IMR-90 (cell line): ENCODE results near the gene ADGRG6. TPM values are rescaled to one million over a fixed set of nuclear protein-coding genes. Genes with fewer than 3 reads are reported as not detected.
"Not testable (repeated sequence)": the region's sequence is repeated elsewhere in the genome, so short reads cannot be mapped to it uniquely, and the experiment has no call there.

ENCODE experiments used
- ATAC-seq: fragments of 200-7000 bp; cut with Tn5 transposase; 2 replicates; pipeline ENCODE4 v1.9.1; 2020; ENCODE audit warnings: low read depth, mild to moderate bottlenecking, moderate library complexity
- BruUV-seq: library from RNA; stranded (reverse); fragments of 400-500 nt; replicated peaks from 2 replicates; lab custom pipeline; 2021; lab: Mats Ljungman, UMichigan
- CTCF ChIA-PET: fragments of 300-600 bp; formaldehyde crosslinking; extraction: SDS; loops from one replicate; lab custom pipeline; 2021; ENCODE audit warnings: antibody characterized with exemption; lab: Yijun Ruan, JAX
- POLR2A ChIA-PET: fragments of 300-600 bp; sonication (Branson Sonifier 250); formaldehyde crosslinking; loops from one replicate; lab custom pipeline; 2022; ENCODE audit warnings: antibody characterized with exemption; ENCODE audit not compliant: unreplicated experiment; lab: Charles Lee
- DNase-seq: peaks from one replicate; pipeline ENCODE4 v3.0.0; 2013
- H2AFZ ChIP-seq: replicated peaks from 2 replicates; pipeline ENCODE3; 2013; ENCODE audit warnings: low read length, mild to moderate bottlenecking; ENCODE audit not compliant: poor library complexity
- H2AK5ac ChIP-seq: 2 replicates; pipeline ENCODE4 v1.6.1; 2013; ENCODE audit warnings: low read depth, low read length, inconsistent platforms
- H2AK9ac ChIP-seq: replicated peaks from 2 replicates; pipeline ENCODE3; 2013; ENCODE audit warnings: mild to moderate bottlenecking, low read depth, low read length, moderate library complexity; ENCODE audit not compliant: poor library complexity
- H2BK120ac ChIP-seq: 2 replicates; pipeline ENCODE4 v1.6.1; 2013; ENCODE audit warnings: low read depth, low read length, inconsistent platforms
- H2BK15ac ChIP-seq: 3 replicates; pipeline ENCODE4 v1.6.1; 2013; ENCODE audit warnings: low read depth, low read length, inconsistent platforms
- H2BK20ac ChIP-seq: 2 replicates; pipeline ENCODE4 v1.6.1; 2013; ENCODE audit warnings: low read depth, mild to moderate bottlenecking, inconsistent platforms, low read length, moderate library complexity
- H2BK5ac ChIP-seq: 2 replicates; pipeline ENCODE4 v1.6.1; 2013; ENCODE audit warnings: mild to moderate bottlenecking, low read depth, low read length, inconsistent platforms; ENCODE audit not compliant: poor library complexity, severe bottlenecking
- H3K14ac ChIP-seq: replicated peaks from 2 replicates; pipeline ENCODE4 v1.6.1; 2013; ENCODE audit warnings: low read depth, low read length, inconsistent platforms
- H3K18ac ChIP-seq: 2 replicates; pipeline ENCODE4 v1.6.1; 2013; ENCODE audit warnings: low read depth, low read length, control low read depth
- H3K23ac ChIP-seq: 2 replicates; pipeline ENCODE4 v1.6.1; 2013; ENCODE audit warnings: low read depth, low read length, inconsistent platforms
- H3K27ac ChIP-seq: 2 replicates; pipeline ENCODE4 v1.5.1; 2013; ENCODE audit warnings: mild to moderate bottlenecking, control low read depth, low read length; ENCODE audit not compliant: insufficient read depth
- H3K27me3 ChIP-seq: 2 replicates; pipeline ENCODE4 v1.6.1; 2013; ENCODE audit warnings: low read length; ENCODE audit not compliant: control insufficient read depth, insufficient read depth
- H3K36me3 ChIP-seq: 2 replicates; pipeline ENCODE4 v1.6.1; 2013; ENCODE audit warnings: low read length, mixed read lengths; ENCODE audit not compliant: control insufficient read depth, insufficient read depth
- H3K4ac ChIP-seq: 2 replicates; pipeline ENCODE4 v1.6.1; 2013; ENCODE audit warnings: low read depth, low read length, inconsistent platforms
- H3K4me1 ChIP-seq: 2 replicates; pipeline ENCODE4 v1.6.1; 2013; ENCODE audit warnings: low read length, mixed read lengths; ENCODE audit not compliant: control insufficient read depth, insufficient read depth
- H3K4me2 ChIP-seq: 2 replicates; pipeline ENCODE4 v1.6.1; 2013; ENCODE audit warnings: low read depth, mild to moderate bottlenecking, control low read depth, low read length, moderate library complexity
- H3K4me3 ChIP-seq: 2 replicates; pipeline ENCODE4 v1.5.1; 2013; ENCODE audit warnings: low read depth, mild to moderate bottlenecking, control low read depth, low read length, moderate library complexity; ENCODE audit not compliant: insufficient read depth
- H3K56ac ChIP-seq: 2 replicates; pipeline ENCODE4 v1.6.1; 2013; ENCODE audit warnings: low read length, inconsistent platforms; ENCODE audit not compliant: insufficient read depth; ENCODE audit errors: extremely low read depth
- H3K79me1 ChIP-seq, 2 experiments: 2 replicates each; pipeline ENCODE4 v1.6.1; 2013; ENCODE audit warnings: low read length in 2 of 2, inconsistent platforms in 1 of 2, low read depth in 1 of 2
- H3K9ac ChIP-seq: 2 replicates; pipeline ENCODE4 v1.6.1; 2013; ENCODE audit warnings: low read depth, low read length, control low read depth
- H3K9me1 ChIP-seq: 2 replicates; pipeline ENCODE4 v1.6.1; 2013; ENCODE audit warnings: low read length, inconsistent platforms; ENCODE audit not compliant: insufficient read depth
- H3K9me3 ChIP-seq: 2 replicates; pipeline ENCODE4 v1.6.1; 2013; ENCODE audit warnings: low read length; ENCODE audit not compliant: control insufficient read depth, insufficient read depth
- H4K20me1 ChIP-seq: 2 replicates; pipeline ENCODE4 v1.6.1; 2013; ENCODE audit warnings: low read length, inconsistent platforms; ENCODE audit not compliant: insufficient read depth
- H4K5ac ChIP-seq: 2 replicates; pipeline ENCODE4 v1.6.1; 2013; ENCODE audit warnings: mild to moderate bottlenecking, low read depth, low read length, control low read depth
- H4K8ac ChIP-seq, 2 experiments: 2 replicates each; pipeline ENCODE4 v1.6.1; 2013; ENCODE audit warnings: low read depth in 2 of 2, low read length in 2 of 2, control low read depth in 1 of 2, inconsistent platforms in 1 of 2
- H4K91ac ChIP-seq: 2 replicates; pipeline ENCODE4 v1.6.1; 2013; ENCODE audit warnings: low read depth, low read length, inconsistent platforms; ENCODE audit not compliant: insufficient read depth
- MAZ ChIP-seq: IDR thresholded peaks from 2 replicates; pipeline ENCODE4 v1.6.1; 2012; ENCODE audit warnings: low read depth, mild to moderate bottlenecking, low read length, improper control_type of control experiment, moderate library complexity, borderline replicate concordance
- WGBS, 2 experiments: methylation state at CpG; one replicate each; pipeline versions ENCODE4 v1.1.5 to v1.1.7; 2013; ENCODE audit warnings: missing lambda C conversion rate in 2 of 2; ENCODE audit not compliant: insufficient read length in 1 of 2; ENCODE audit errors: extremely low coverage in 2 of 2; 5-methylcytosine and 5-hydroxymethylcytosine counted together
- dilution Hi-C: fragments of 300-500 bp; cut with HindIII; formaldehyde crosslinking; loops from one replicate; pipeline ENCODE4 v1.14.3; 2018; ENCODE audit warnings: low sequenced_read_pairs; ENCODE audit not compliant: unreplicated experiment
- in situ Hi-C: fragments of 300-500 bp; cut with MboI; formaldehyde crosslinking; loops from 3 replicates; pipeline ENCODE4 v1.14.3; 2019; ENCODE audit warnings: low sequenced_read_pairs, inconsistent platforms, mixed read lengths
- intact Hi-C: fragments of 100-400 bp; cut with micrococcal nuclease; formaldehyde crosslinking; loops from 2 replicates; pipeline ENCODE4 v1.10.0; 2022
- polyA plus RNA-seq, 3 experiments: library from polyadenylated mRNA; depleted of rRNA; stranded (reverse); fragments of >200 nt; gene quantifications; 2 replicates each; pipeline ENCODE4 v1.2.3, GENCODE V29; 2012; ENCODE audit warnings: low replicate concordance in 1 of 3
- total RNA-seq: library from RNA; depleted of rRNA; stranded (reverse); fragments of >200 nt; gene quantifications from 2 replicates; pipeline ENCODE4 v1.2.3, GENCODE V29; 2012

Gene ADGRG6
- total and polyA plus RNA-seq, 2 of the 4 experiments (the other 2 are of a cell fraction) = 10.0 to 20.3 TPM

GRCh38 chr6:142421285-142422117 lies 119.7 kb downstream of the ADGRG6 start (continued):
- TF ChIP-seq MAZ = no peak

DNA sequence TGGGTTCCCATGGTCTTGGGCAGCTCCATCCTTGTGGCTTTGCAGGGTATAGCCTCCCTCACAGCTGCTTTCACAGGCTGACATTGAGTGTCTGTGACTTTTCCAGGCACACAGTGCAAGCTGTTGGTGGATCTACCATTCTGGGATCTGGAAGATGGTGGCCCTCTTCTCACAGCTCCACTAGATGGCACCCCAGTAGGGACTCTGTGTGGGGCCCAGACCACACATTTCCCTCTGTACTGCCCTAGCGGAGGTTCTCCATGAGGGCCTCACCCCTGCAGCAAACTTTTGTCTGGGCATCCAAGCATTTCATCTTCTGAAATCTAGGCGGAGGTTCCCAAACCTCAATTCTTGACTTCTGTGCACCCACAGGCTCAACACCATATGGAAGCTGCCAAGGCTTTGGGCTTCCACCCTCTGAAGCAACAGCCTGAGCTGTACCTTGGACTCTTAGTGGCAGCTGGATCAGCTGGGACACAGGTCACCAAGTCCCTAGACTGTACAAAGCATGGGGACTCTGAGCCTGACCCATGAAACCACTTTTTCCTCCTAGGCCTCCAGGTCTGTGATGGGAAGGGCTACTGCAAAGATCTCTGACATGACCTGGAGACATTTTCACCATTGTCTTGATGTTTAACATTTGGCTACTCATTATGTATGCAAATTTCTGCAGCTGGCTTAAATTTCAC lies 124.8 kb downstream of the ADGRG6 start:
- H3K9ac ChIP-seq, H2AK9ac ChIP-seq, H3K79me1 ChIP-seq, H2BK5ac ChIP-seq, DNase-seq, in situ Hi-C loops, H3K23ac ChIP-seq, H3K36me3 ChIP-seq, H3K4me1 ChIP-seq, H3K27me3 ChIP-seq, H2AFZ ChIP-seq, H3K56ac ChIP-seq, H3K4ac ChIP-seq, H3K4me3 ChIP-seq, H4K91ac ChIP-seq, H2BK20ac ChIP-seq, H4K8ac ChIP-seq, H3K4me2 ChIP-seq, H2AK5ac ChIP-seq, H4K20me1 ChIP-seq, H3K27ac ChIP-seq, CTCF ChIA-PET, H3K9me3 ChIP-seq, H4K5ac ChIP-seq, H3K9me1 ChIP-seq, H2BK15ac ChIP-seq, dilution Hi-C loops, H3K14ac ChIP-seq, intact Hi-C loops, H2BK120ac ChIP-seq, POLR2A ChIA-PET, H3K18ac ChIP-seq, BruUV-seq, ATAC-seq: not testable (repeated sequence)
- WGBS, 2 experiments = 90% methylated on average over 2 of the region's 2 CpGs; no CpG with 5 or more reads in 1 of the 2 experiments

- H3K9me3 ChIP-seq, H3K9ac ChIP-seq, H3K23ac ChIP-seq, H3K36me3 ChIP-seq, H4K5ac ChIP-seq, H3K4me3 ChIP-seq, H3K27me3 ChIP-seq, H3K4me2 ChIP-seq, in situ Hi-C loops, H2AK5ac ChIP-seq, H3K14ac ChIP-seq, POLR2A ChIA-PET, H2AFZ ChIP-seq, H3K27ac ChIP-seq, H3K56ac ChIP-seq, DNase-seq, H3K4ac ChIP-seq, H4K8ac ChIP-seq, H2BK20ac ChIP-seq, H2BK5ac ChIP-seq, BruUV-seq, H2BK120ac ChIP-seq, H4K91ac ChIP-seq, H3K79me1 ChIP-seq, H3K4me1 ChIP-seq, H4K20me1 ChIP-seq, H2AK9ac ChIP-seq, H3K18ac ChIP-seq, H2BK15ac ChIP-seq, CTCF ChIA-PET, ATAC-seq, intact Hi-C loops, H3K9me1 ChIP-seq, dilution Hi-C loops: not testable (repeated sequence)
- no CpG with 5 or more reads among the region's 2 CpGs for WGBS, 2 experiments
These were observed 126.7 kb downstream of the ADGRG6 start for GRCh38 chr6:142428468-142428867.
